A549 (cell line): ENCODE results near the gene ZBTB46.

Source experiments
- EP300 ChIP-seq, 2 experiments: fragments of >200 bp; sonication (Bioruptor Twin); formaldehyde crosslinking; IDR thresholded peaks; 2 replicates in 1 of 2; 3 replicates in 1 of 2; pipeline ENCODE4 v1.6.1; 2016 to 2017
- MAFK ChIP-seq: fragments of 450-650 bp; IDR thresholded peaks from 2 replicates; pipeline ENCODE4 v1.6.1; 2014; ENCODE audit not compliant: partially characterized antibody
- ZSCAN20 ChIP-seq: fragments of 250-450 bp; sonication (Bioruptor Pico); IDR thresholded peaks from 2 replicates; pipeline ENCODE4 v1.8.0; 2022; ENCODE audit warnings: mild to moderate bottlenecking, moderate library complexity
- TF ChIP-seq, protein P1 (sequence below): fragments of >200 bp; sonication (Bioruptor Twin); formaldehyde crosslinking; IDR thresholded peaks from 3 replicates; pipeline ENCODE4 v1.5.1; 2016

DNA sequence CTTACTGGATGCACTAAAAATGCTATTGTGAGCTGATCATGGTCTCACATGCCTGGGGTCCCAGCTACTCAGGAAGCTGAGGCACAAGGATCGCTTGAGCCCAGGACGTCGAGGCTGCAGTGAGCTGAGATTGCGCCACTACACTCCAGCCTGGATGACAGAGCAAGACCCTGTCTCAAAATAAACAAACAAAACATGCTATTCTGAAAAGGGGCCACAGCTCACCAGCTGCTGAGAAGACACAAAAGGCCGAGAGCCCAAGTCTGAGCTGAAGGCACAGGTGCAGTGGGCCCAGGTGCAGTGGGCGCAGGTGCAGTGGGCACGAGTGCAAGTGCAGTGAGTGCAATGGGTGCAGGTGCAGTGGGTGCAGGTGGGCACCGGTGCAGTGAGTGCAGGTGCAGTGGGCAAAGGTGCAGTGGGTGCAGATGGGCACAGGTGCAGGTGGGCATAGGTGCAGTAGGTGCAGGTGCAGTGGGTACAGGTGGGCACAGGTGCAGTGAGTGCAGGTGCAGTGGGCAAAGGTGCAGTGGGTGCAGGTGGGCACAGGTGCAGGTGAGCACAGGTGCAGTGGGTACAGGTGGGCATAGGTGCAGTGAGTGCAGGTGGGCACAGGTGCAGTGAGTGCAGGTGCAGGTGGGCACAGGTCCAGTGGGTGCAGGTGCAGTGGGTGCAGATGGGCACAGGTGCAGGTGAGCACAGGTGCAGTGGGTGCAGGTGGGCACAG, 16.0 kb downstream of the ZBTB46 start:
- TF ChIP-seq MAFK = no peak
- no peak for TF ChIP-seq EP300 (IDR thresholded peaks at IDR 0.05)
- TF ChIP-seq ZSCAN20 (CRISPR knock-in tag) = no peak
- TF ChIP-seq, protein P1, sequence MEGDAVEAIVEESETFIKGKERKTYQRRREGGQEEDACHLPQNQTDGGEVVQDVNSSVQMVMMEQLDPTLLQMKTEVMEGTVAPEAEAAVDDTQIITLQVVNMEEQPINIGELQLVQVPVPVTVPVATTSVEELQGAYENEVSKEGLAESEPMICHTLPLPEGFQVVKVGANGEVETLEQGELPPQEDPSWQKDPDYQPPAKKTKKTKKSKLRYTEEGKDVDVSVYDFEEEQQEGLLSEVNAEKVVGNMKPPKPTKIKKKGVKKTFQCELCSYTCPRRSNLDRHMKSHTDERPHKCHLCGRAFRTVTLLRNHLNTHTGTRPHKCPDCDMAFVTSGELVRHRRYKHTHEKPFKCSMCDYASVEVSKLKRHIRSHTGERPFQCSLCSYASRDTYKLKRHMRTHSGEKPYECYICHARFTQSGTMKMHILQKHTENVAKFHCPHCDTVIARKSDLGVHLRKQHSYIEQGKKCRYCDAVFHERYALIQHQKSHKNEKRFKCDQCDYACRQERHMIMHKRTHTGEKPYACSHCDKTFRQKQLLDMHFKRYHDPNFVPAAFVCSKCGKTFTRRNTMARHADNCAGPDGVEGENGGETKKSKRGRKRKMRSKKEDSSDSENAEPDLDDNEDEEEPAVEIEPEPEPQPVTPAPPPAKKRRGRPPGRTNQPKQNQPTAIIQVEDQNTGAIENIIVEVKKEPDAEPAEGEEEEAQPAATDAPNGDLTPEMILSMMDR = no peak
